HG03571 (cell line): ENCODE measurements around the gene CCDC85A.

ENCODE experiments used
- ATAC-seq: cut with Tn5 transposase; IDR thresholded peaks from one replicate; pipeline ENCODE4 v1.9.1; 2021; ENCODE audit not compliant: unreplicated experiment

CCDC85A gene

DNA sequence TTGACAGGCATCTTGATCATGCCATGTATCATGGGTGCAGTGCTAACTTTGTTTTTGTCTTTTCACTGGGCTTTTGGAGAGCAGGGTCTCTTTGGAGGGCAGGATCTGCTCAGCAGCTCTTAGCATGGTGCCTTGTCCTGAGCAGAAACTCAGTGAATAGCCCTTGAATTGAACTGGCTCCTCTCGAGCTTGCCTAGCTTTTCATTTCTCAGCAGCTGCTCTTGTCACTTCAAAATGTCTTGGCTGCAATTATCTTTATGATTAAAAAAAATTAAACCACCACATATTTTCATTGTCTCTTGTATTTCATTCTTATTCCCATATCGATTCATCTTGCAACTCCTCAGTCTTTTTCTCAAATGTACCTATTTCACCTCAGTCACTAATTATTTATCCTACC, 50.5 kb downstream of the CCDC85A start:
- ATAC-seq: no peak

DNA sequence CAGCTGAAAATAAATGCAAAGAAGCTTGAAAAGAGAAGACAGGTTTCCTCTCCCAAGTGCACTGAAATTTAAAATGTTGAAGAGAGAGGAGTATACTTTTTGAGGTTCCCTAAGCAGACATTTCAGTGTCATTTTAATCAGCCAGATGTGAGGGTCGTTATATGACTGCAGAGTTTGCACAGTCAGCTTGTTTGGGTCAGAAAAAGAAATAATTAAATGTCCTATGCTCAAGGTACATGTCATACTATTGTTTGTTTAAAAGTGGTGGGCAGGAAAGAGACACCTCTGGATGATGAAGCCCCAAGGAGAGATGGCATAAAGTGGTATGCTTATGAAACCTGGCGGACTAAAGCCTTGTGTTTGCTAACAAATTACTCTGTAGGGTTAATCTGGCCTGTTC, 55.2 kb downstream of the CCDC85A start:
- ATAC-seq: no peak

DNA sequence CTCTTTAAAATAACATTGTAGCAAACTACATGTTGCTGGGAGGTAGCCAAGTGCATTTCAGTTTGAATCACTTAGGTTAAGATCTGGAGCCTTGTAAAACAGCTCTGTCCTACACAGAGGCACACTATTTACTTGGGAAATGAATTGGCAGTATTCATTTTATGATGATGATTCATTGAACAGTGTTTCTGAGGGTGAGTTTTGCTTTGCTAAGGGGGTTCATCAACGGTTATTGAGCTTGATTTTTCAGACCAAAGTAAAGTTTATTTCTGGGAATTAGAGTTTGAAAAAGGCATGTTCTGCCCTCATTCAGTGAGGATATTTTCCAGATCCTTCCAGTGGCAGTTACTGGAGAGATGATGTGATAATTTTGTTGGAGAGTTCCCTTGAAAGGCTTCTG, 55.6 kb downstream of the CCDC85A start:
- ATAC-seq: no peak

DNA sequence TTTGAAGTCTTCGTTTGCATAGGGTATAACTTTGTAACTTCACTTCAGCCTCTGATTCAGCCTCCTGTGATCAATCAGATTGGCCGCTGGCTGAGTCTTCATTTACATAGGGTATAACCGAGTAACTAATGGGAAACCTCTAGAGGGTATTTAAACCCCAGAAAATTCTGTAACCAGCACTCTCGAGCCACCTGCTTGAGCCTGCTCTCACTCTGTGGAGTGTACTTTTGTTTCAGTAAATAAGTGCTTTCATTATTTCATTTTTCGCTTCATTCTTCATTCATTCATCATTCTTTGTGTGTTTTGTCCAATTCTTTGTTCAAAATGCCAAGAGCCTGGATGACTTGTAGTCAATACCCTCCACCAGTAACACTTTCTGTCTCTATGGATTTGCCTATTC, 56.4 kb downstream of the CCDC85A start:
- no peak for ATAC-seq

DNA sequence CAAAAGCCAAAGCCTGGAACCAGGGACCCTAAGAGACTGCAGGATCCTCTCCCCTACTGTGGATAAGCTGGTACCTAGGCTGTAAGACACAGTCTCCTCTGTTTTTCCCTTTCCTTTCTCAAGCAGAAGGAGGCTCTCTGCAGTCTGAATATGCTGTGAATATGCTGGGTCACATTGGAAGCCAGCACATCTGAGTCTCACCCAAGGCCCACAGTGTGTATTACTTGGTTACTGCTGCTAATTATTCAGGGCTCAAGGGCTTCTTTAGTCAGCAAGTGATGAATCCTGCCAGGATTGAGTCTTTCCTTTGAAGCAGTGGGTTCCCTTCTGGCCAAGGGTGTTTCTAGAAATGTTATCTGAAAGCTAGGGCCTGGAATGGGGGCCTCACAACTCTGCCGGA, 60.7 kb downstream of the CCDC85A start:
- no peak for ATAC-seq

DNA sequence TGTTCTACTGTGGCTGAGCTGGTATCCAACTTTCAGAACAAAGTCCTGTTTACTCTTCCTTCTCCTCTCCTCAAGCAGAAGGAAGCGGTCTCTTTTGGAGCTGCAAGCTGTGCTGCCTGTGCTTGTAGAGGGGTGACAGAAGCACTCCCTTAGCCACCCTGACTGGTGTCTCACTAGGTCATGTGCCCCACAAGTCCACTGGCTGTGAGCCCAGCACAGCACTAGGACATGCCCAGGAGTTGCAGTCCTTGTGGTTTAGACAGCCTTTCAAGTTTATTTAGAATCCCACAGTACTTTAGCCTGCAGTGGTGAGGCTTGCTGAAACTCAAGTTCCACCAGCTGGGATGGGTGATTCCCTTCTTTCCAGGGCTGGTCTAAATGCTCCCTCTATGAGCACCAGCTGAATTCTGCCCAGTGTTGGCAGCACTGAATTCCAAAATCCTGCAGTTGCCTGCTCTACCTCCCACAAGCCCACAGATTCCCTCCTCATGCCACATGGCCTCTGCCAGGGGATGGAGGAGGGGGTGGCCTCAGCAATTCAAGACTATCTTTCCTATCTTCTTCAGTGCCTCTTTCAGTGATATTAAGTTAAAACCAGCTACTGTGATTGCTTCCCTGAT, 61.2 kb downstream of the CCDC85A start:
- no peak for ATAC-seq

DNA sequence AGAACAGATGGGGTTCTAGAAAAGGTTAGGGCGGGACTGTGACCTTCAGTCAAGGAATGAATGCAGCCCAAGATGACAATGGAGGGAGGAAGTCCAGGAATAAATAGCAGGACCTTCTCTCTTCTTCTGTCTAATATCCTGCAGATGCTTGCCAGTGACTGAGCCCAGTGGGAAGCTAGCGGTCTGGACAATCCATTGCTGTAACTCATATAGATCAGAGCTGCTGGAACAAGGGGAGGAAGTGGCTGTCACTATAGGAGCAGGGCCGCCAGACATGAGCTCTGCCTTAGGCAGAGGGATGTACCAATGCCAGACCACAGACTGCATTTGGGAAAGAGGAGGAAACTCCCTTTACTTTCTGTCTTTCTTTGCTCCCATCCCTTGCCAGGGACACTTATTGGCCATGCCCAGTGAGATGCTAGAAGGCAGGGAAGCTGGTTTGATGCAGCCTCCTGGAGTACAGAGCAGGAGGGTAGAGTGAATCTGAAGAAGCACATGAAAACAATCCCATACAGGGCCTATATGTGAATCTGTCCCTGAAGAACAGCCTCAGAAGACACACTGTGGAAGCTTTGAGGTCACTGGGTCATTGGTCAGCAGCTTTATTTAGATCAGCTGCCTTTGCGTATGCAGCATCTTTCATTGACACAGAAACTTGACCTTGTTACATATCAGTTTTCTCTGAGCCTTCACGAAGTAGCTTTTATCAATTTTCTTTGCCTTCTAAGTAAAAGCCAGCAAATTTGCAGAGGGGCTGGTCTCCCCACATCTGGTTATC, 65.4 kb downstream of the CCDC85A start:
- ATAC-seq: no peak

DNA sequence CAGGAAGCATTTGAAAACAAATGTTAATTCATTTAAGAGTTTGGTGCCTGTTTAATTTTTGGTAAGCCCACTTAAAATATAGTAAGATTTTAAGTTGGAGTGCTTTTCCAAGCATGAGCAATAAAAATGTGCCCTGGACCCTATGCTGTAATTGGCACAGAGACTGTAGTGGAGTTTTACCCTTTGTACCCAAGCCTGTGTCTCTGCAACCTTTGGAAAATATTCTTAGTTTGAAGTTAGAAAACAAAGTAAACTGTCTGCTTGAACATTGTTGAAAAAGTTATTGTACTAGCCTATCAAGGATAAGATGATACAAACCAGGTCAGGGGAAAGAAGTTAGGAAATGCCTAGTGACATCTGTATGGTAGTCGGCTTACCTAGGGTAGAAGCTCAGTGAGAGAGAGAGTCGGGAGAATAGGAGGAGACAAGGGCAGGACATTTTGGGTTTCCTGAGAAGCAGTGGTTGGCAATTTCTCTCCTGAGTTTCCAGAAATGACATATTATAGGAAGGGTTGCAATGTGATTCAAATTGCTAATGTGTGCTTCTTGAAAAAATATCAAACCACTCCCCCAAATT, 66.5 kb downstream of the CCDC85A start:
- ATAC-seq: no peak

DNA sequence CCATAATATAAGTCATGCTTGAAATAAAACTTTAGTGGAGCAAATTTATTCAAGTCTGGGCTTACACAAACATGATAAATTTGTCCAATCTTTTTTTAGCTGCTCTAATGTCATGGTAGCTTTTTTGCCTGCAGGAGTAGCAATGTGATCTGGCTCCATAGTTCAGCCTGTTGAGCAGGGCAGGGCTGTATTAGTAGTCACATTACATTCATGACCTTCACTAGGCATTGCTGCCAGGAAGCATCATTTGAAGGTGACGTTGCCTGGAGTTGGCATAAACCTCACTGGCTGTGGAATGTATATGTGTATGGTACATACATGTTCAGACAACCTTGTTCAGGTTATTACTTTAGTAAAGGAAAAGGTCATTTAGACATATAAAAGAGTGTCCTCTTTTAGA, 76.6 kb downstream of the CCDC85A start:
- no peak for ATAC-seq

DNA sequence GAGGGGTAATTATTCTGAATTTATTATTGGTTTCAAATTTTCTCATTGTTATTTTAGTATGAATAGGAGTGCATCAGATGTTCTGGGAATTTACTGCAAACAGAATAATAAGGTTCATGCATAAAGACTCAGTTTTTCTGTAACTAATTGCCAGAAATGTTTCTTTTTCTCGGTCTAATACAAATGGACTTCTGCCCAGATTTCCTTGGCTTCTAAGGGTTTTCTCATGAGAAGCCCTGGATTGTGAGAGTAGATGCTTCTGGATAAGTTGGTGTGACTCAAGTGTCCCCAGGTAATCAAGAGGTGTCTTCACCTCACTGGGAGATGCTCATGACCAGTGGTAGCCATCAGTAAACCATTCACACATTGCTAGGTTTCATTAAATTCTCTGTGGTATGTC, 78.5 kb downstream of the CCDC85A start:
- ATAC-seq: no peak

DNA sequence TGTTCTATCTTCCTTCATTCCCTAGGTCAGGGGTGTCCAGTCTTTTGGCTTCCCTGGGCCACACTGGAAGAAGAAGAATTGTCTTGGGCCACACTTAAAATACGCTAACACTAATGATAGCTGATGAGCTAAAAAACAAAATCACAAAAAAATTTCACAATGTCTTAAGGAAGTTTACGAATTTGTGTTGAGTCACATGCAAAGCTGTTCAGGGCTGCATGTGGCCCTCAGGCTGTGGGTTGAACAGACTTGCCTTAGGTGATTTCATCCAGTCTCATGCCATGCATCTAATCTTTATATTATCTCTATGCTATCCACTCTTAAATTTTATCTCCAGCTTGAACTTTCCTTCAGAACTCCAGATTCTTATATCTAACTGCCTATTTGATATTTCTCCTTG, 80.1 kb downstream of the CCDC85A start:
- no peak for ATAC-seq

DNA sequence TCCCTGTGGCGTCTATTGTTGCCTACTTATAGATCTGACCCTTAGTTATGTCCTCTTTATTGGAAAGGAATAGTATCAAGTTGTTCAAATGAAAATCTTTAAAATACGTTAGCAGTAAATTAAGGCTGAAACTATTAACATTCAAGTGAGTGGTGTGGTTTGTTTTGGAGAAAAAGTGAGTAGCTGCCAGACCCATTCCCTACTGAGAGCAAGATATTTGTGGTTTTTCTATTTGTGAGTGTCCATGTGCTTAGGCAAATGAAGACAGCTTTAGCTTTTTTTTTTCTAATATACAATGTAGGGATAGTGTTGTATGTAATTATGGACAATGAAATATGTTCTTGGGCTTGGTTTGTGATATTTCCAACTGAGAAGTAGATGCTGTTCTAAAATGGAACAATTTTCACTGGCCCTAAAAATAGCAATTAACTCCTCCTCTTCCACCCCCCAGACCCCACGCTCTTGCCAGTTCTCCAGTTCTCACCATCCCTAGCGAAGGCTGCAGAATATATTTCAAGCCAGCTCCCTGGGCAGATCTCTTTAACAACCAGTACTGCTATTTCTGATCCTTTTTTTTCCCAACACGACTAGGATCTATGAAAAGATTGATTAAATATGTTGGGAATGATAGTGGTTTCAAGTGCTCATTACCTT, 83.1 kb downstream of the CCDC85A start:
- ATAC-seq: no peak

DNA sequence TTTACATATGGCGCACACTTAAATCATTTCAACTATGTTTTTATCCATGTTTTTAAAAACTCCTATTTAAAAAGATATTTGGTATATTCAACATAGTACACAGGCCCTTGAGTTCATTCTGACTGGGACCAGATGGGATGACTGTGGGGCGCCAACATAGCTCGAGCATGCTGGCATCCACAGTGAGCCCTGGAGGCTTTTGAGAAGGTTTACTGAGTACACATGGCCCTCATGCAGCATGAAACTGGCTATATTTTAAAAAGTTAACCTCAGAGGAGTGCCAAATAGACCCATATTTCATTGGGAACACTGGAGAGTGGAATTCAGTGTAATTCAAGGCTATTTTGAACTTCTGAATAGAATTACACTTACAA, 83.6 kb downstream of the CCDC85A start:
- ATAC-seq: no peak

DNA sequence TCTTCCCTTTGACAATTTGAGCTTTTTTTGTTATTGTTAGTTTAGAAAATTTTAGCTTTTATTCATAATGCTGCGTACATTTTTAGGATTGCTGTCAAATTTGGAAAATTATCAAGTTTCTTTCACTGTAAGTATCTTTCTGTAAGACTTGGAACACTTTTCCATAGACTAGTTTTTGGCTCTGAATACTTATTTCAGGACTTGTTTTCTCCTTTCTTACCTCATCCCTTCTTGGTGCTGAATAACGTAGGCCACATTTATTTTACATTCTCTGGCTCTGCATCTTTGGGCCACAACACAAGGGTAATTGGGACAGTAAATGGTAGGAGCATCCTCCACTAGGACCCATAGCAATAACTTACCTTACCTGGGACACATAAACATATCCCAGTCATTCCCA, 85.1 kb downstream of the CCDC85A start:
- no peak for ATAC-seq

DNA sequence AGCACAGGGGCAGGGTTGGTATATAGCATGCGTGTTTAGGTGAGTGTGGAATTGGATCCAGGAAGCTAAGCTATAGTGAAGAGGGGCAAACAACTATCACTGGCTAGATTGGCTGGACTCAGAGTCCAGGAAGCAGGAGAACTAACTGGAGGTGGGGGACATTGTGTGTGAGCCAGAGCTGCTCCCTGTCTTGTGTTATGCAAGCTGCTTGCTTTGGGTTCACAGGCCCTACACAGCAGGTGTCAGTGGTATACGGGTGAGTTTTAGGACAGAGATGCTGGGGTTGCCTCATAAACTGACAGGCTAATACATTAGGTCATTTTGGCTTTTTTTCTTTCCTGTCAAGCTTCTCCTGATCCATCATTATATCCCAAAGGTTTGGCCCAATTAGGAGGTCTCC, 87.5 kb downstream of the CCDC85A start:
- no peak for ATAC-seq

DNA sequence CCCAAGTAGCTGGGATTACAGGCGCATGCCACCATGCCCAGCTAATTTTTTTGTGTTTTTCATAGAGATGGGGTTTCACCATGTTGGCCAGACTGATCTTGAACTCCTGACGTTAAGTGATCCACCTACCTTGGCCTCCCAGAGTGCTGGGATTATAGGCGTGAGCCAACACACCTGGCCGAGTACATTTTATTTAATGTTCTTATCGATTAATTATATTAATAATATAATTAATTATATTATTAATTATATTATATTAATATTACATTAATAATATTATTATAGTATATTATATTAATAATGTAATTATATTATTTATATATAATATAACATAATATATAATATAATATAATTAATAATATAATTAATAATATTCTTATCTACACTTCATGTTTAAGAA, 101.4 kb downstream of the CCDC85A start:
- no peak for ATAC-seq

DNA sequence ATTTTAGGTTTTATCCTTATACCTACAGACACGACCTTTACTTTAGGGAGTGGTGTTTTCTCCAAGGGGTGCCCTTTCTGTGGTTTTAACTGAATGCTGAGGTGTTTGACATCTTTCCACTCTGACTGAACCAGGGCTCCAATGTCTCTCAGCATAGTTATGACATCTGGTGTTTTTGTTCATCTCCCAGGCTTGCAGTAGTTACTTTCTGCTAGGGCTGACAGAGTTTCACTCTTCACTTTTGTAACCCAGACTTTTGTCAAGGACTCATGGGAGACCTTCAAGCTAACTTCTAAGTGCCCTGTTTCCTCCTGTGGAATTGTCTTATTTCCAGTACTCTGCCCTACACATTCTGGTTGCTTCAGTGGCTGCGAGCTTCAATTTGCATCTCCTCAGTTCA, 103.1 kb downstream of the CCDC85A start:
- no peak for ATAC-seq

DNA sequence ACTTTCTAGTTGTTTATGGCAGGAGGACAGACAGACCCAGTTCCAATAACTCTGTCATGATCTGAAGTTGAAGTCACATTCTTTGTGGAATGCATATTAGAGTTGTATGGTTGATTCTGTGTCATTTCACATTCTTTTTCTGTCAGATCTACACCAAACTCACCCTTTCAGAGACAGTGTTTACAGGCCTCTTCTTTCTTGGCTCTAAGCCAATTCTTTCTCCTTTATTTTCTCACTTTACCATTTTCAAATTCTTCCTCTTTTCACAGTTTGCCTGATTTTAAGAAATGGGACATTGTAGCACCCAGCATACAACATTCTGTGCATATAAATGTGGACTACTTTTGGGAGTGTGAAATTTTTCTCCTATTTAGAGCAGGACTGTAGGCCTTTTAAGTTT, 103.7 kb downstream of the CCDC85A start:
- no peak for ATAC-seq

DNA sequence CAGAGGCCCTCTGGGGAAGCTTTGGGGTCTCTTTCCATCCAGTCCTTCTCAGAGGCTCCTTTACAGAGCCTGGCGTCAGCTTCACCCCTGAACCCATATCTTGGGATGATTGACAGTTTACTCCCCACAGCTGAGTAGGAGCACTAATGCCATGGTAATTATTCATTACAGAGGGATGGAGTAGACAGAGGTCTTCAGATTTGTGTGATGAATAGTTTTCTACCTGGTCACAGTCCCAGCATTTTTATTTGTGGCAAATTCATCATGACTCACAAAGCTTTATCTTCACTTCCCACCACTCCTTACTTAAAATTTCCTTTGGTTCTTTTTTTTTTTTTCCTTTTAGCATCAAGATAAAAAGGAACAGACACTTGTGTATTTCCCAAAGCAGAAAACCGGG, 104.2 kb downstream of the CCDC85A start:
- no peak for ATAC-seq

DNA sequence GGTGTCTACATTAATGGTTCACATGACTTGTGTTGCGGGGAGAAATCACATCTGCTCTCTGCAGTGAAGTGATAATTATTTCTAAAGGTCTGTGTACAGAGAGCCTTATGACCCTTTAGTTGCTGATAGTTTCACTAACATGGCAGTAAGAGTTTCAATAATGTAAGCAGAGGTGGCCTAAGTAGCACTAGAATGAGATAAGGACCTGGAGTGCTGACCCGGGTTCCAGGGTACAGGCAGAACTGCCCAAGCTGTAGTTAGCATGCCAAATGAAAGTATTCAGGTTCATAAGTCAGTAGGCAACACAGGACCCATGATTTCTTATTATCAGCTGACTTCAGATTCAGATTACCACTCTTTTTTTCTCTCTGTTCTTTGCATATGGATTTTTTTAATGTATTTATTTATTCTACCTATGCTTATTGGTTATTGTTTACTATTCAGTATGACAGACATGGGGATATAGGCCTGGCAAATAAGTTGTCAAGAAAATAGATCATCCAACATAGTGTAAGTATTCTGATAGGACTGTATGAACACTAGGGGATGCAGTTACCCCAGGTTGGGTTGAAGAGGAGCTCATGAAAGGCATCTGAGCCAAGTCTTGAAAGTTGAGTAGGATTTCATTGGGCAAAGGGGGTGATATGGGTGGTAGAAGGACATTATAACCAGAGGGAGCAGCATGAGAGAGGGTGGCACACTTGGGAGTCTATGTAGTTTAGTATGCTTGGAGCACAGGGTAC, 105.2 kb downstream of the CCDC85A start:
- ATAC-seq: no peak

DNA sequence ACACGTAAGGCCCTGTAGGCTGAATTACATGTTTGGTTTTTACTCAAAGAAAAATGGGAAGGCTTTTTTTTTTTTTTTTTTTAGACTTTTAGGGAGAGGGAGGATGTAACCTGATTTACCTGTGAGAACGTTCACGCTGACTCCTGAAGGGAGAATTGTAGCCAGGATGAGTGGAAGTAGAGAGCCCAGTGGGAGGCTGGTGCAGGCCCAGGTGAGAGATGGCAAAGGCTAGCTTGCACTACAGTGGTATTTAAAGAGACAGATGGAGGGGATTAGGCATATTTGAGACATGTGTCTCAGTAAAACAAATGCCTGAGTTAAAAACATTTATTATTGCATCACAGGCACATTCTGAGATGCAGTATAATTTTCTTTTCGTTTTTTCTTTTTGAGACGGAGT, 107.9 kb downstream of the CCDC85A start:
- ATAC-seq: no peak
